ENCODE data around the gene PCDHAC2.

PCDHAC2 gene

DNA sequence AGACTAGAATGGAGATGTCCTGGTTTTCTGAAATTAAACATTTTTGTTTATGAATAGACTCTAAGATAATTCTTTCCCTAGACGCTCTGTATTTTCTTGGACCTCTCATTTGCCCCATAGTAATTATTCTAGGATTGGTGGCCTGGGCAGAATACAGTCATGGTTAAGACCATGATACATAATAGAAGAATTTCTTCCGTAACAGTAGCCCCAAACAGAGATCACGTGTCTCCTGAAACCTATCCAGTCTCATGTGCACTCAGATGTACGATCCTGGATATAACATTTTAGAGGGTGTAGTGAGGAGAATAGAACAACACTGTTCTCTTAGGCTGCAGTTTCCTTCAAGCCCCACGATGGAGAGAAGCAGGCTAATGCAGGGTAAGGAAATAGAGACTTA lies 22.3 kb downstream of the PCDHAC2 start:
- DNase-seq (ENCODE audit: low spot score), result no peak

DNA sequence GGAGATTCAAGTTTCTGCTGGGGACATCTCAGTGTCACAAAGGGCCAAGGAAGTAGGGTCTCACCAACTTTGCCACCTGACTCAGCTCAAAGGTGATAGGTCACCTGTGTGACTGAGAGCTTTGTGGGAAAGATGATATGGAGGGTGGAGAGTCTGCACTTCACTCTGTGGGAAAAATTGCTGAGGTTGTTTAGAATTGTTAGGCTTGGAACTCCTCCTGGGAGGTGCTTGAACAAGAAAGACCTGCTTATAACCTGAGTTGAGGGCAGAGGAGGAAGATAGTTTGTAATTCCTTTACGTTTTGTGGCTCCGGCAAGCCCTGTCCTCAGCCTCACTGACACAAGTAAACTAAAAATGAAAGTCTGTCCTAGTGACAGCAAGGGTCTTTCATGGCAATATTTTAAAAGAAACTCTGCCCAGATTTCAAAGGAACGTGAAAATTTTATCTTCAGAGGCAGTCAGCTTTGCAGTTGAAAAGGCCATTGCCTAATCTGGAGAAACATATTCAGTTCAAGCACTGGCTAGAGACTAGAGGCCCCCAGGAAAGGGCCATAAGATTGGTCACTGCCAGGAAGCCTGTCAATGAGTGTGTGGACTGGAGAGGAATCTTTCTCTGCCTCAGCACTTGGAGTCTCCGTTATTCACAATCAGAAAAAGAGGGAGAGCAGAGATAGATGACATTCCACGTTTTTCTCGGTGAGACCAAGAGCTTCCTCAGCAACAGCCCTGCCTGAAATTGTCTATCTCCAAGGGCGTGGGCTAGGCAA lies 23.2 kb downstream of the PCDHAC2 start:
- DNase-seq (ENCODE audit: low spot score), result no peak

DNA sequence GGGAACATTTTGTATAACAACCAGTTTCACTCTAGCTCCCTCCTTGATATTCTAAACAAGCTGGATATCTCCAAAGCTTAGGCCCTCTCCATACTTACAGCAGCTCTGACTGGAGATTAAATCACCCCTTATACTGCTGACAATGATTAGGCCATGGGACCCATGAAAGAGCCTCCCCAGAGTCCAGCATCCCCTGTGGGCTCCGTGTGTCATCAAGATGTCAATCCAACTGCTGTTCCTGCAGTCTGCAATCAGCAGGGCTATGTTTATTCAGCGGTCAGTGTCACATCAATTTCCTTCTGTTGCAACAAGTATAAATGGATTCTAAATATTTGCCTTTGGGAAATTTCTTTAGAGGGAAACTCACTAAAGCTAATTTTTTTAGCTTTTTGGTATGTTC lies 26.6 kb downstream of the PCDHAC2 start:
- no peak for DNase-seq (ENCODE audit: low spot score)

DNA sequence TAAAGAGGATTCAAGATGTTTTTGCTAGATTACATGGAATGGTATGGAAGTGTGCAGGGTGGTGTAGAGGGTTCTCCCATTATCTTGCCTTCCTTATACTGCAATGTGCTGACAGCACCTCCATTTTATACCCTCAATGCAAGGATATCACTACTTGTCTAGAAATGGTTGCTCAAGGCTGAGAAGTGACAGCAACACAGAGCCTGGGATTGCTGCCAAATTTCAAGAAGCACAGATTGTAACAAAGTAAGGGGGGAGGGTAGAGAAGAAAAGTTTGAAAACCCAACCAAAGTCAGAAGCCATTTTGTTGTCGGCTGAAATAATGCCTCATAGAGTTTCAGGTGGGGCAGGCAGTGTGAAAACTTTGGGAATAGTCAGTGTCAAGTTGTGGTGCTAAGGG lies 29.8 kb downstream of the PCDHAC2 start:
- no peak for DNase-seq (ENCODE audit: low spot score)

DNA sequence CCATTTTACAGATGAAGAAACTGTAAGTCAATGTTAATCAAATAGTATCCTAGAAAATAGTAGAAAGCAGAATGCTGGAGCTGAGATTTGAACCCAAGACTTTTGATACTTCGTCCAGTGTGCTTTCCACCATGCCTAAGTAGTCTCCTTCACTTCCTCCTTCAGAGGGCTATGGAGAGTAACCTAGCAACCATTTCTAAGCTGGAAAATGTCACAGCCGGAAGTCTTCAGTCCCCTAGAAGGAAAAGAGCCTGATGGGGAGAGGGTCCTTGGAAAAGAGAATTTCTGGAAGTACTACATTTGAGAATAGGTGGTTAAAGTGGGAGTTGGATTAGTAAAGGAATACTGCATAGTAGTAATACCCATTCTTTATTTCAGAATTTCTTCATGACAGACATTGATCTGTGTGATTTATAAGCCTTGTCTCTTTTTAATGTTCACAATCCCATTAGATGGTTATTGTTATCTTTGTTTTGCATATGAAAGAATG lies 32.7 kb downstream of the PCDHAC2 start:
- DNase-seq (ENCODE audit: low spot score), result no peak

DNA sequence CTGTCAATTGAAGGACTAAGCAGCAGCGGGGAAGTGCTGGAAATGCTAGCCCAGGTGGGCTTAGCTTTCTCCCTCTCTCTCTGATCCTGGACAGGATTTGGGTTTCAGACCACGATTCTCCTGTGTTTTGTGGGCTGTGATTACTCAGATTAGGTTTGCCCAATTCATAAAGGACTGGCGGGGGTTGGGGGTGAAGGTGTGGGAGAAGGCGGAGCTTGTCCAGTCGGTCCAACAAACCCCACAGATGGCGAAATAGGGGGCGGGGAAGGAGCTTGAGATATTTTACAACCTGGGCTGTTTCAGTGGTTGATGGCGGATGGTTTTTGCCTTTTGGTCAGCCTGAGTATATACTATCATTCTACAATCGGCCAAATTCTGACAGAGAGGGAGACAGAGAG lies 35.2 kb downstream of the PCDHAC2 start:
- DNase-seq (ENCODE audit: low spot score), result no peak

DNA sequence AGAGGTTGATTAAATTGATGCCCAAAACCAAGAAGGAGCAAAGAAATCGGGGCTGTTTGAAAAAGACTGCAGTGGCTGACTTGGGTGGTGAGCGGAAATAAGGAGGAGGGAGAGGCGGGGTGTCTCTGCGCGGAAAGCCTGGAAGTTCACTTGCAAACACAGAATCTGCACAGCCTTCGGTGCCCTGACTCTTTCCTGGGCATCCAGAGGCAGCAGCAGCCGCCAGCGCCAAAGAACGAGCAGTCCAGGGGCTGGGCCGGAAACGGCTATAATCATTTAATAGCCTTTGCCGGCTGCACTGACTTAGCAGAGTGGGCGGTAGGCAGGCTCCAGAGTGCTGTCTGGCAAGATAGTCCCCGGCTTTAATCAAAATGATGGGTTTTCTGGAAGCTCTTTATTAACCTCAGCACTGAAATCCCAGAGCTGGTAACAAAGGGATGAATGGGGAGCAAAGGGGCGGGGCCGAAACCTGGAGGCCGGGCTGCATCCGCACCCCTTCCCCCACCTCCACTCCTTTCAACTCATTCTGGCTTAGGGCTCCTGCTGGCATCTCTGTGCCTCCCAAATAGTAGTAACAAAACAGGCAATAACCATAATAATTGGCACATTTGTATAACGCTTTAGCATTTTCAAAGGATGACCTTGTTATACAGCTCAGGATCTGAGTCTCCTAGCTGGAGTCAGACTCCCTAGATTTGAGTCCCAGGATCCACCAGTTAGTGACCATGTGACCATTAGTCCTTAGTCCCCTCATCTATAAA lies 35.7 kb downstream of the PCDHAC2 start:
- peak; percentile 72 for DNase-seq (ENCODE audit: low spot score)

DNA sequence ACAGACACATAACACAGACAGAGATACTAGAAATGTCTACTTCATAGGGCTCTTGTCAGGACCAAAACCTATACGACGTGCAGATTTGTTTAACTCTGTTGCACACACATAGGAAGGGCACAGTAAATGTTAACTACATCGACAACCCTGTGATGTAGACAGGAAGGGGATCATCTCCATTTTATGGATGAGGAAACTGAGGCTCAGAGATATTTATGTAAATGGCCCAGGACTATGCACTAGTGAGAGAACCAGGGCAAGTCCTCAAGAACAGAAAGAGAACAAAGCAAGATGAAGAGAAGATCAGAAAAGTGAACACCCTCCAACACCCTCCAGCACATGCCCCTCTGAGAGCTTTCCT lies 36.3 kb downstream of the PCDHAC2 start:
- DNase-seq (ENCODE audit: low spot score), result no peak

DNA sequence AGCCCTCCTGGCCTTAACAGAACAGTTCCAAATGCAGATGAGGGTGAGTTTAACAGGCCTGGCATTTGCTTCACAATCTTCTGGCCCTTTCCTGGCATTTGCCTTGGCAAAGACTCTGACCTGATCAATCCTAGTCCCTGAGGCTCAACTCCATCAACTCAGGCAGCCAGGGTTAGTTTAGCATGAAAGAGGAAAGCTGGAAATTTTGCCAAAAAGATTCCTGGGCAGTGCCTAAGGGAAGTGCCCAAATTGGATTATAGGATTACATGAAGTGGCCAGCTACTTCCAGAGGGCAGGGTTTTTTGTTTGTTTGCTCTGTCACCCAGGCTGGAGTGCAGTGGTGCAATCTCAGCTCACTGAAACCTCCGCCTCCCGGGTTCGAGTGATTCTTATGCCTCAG lies 36.8 kb downstream of the PCDHAC2 start:
- DNase-seq (ENCODE audit: low spot score), result no peak

DNA sequence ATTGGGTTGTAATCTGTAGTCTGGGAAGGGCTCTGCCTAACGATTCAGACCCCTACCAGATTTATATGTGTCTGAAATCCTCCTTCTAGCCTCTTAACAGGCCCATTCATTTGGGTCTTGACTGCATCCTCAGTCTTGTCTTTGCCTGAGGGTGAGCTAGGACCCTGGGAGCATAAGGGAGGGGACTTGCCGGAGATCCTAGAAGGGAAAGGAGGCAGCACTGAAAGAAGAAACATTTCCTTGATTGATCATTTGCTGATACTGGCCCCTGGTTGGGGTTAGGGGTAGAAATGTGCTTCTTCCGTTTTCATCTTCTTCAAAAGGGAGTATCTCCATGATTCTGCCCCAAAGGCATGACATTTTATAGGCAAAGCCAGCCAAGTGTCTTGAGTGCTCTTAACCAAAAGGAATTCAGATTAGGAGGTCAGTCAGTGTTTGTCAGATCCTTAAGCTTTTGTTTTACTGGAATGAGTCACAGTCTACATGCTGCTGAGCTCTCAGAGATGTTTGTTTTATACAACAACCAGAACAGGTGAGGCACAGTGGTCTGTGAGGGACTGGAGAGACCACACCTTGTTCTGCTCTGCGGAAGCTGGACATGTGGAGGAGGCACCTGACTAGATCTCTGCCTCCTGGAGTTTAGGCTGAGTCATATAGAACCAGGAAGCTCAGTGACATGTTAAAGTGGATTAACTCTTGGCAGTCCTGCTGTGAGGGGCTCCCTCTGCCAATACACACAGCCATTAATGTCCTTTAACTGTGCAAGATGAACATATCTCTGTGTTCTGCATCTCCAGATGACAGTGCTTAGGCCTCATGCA lies 37.7 kb downstream of the PCDHAC2 start:
- peak; percentile 53 for DNase-seq (ENCODE audit: low spot score)

DNA sequence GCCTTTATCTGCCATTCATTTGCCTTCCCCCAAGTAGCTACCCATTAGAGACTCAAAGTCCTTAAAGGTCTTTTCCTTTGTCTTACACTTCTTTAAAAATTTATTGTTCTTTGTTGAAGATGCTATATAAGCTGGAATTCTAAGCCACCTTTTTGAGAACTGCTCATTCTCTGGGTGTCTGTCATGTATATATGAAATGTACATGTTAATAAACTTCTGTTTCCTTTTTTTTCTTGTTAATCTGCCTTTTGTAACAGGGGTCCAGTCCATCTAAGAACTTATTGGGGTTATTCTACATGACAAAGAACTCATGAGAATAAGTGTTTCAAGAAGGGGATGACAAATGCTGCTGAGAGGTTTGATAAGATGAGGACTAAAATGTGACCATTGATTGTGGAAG lies 41.5 kb downstream of the PCDHAC2 start:
- DNase-seq (ENCODE audit: low spot score), result no peak

DNA sequence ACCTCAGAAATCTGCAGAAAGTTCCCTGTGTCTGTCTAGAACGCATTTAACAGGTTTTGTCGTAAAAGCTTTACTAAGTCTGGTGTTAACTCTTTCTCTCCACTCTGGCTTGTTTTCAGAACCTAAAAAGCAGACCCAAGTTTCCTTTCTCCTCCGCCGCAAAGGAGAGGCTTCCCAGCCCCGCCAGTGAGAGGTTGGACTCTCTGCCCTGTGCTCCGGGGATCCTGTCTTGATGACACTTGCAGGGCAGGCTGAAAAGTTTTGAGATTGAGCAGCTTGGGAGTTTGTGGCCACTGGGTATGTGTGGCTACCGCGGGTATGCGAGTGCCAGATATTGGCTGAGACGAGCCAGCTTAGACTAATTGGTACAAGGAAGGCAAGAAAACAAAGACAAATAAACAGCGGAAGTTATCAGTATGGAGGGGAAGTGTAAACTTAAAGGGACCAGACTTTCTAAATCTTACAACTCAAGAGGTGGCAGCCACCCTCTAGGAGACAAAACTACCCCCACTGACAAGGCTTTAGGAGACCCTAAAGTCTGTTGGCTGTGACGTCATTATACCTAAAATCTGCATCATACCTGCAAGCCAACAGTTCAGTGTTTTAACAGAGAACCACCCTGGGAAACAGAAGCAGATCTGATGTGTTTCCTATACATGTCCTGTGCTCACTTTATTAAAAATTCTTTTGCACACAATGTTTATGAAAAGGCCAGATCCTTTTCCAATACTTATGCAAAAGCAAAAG lies 43.9 kb downstream of the PCDHAC2 start:
- no peak for DNase-seq (ENCODE audit: low spot score)

DNA sequence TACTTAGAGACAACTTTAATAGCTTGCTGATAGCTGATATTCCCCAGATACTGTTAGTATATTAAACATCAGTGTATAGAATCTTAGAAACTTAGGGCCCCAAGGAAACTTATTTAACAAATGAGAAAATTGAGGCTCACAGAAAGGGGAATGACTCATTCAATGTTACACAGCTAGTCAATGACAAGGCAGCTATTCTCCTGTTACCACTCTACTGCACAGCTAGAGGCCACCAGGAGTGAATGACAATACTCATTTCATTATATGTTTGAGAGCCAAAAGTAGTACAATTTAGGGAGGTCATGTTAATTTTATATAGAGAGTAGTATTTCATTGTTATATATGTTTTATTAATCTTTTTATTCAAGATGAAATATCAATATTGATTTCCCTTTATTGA lies 51.7 kb downstream of the PCDHAC2 start:
- no peak for DNase-seq (ENCODE audit: low spot score)

Measured in ecto neural progenitor cell (in vitro differentiated cells).